ENCODE results near the gene GSTM3.
"Not testable (repeated sequence)": the region's sequence is repeated elsewhere in the genome, so short reads cannot be mapped to it uniquely, and the experiment has no call there.

GSTM3 gene

DNA sequence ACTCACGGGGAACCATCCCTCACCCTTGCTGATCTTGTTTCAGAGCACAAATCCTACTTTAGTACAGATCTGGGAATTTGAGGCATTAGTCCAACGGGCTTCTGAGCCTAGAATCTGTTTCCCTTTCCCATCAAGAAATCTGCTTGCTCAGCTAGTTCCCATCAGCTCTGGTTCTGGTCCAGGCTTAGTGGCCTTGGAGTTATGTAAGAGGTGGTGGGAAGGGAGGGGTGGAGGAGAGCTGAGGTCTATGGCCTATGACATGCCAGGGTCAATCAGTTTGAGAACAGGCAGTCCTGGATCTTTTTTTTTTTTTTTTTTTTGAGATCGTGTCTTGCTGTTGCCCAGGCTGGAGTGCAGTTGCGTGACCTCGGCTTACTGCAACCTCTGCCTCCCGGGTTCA, 49.1 kb downstream of the GSTM3 start:
- no peak for DNase-seq

DNA sequence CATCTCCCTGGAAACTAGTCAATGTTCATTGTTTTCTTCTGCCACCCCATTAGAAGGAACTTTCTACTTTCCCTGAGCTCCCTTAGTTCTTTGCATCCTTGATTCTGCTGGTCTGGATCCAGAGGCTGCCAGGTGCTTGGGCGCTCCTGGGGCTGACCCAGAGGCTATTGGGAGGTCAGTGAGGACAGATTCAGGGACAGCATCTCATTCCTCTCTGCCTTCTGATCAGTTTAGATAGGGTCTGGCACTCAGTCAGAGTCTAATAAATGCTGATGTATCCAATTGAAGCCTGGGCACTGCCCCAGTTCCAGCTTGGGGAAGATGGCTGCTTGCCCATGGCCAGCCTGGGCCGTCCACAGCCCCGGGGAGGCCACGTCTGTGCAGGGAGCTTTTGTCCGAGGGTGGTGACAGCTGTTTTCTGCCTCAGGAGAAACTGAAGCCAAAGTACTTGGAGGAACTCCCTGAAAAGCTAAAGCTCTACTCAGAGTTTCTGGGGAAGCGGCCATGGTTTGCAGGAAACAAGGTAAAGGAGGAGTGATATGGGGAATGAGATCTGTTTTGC, 50.9 kb downstream of the GSTM3 start:
- DNase-seq, result no peak

DNA sequence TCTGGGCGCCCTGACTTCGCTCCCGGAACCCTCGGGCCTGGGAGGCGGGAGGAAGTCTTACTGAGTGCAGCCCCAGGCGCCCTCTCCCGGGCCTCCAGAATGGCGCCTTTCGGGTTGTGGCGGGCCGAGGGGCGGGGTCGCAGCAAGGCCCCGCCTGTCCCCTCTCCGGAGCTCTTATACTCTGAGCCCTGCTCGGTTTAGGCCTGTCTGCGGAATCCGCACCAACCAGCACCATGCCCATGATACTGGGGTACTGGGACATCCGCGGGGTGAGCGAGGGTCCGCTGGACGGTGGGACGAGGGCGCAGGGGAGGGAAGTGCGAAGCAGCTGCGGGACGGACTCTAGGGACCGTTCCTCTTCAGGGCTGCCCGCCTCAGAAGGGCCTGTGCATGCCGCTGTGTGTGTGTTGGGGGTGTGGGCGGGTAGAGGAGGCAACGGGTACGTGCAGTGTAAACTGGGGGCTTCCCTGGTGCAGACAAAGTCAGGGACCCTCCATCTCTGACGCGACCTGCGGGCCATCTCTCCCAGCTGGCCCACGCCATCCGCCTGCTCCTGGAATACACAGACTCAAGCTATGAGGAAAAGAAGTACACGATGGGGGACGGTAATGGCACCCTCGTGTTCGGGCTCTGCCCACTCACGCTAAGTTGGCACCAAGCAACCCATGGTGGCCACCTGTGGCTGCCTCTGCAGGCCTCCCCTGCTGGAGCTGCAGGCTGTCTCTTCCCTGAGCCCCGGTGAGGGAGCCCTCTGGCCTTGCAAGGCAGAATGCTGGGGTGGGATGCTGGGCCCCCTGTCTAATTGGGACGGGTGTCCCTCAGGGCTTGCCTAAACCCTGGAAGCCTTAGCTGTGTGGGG, 53.0 kb downstream of the GSTM3 start, which contains the start of gene GSTM1:
Gene GSTM1 (plus strand): TSS at position 177 of the 859 bp plus-strand sequence. CDS start 57 bp downstream, at position 234.
- DNase-seq, result peak; percentile 72

DNA sequence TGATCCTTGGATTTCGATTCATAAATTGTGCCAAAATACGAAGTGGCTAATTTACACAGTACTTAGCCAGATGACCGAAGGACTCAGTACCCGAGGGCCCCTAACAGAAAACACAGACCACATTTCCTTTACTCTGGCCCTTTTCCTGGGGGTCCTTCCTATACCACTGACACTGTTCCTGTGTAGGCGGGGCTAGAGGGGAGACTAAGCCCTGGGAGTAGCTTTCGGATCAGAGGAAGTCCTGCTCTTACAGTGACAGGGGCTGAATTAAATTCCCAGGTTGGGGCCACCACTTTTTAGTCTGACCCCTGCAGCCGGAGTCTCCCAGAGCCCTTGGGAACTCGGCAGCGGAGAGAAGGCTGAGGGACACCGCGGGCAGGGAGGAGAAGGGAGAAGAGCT, 53.7 kb downstream of the GSTM3 start:
- not testable (repeated sequence) for DNase-seq

DNA sequence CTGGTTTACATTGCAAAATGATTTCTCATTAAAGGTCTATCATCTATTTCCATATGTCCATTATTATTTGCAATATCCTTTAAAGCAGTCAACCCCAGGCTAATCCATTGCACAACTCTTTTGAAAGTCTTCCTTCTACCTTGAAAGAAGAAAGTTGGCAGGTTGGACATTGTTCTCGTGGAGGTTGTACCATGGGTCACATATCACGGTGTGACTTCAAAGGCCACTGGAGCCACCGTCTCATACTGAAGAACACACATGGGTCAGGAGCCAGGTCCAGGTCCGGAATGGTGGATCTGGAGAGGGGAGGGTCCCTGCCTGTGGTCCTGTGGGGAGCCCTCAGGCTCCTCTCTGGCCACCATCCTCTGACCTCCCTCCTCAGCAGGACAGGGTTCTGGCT, 54.9 kb downstream of the GSTM3 start:
- not testable (repeated sequence) for DNase-seq

DNA sequence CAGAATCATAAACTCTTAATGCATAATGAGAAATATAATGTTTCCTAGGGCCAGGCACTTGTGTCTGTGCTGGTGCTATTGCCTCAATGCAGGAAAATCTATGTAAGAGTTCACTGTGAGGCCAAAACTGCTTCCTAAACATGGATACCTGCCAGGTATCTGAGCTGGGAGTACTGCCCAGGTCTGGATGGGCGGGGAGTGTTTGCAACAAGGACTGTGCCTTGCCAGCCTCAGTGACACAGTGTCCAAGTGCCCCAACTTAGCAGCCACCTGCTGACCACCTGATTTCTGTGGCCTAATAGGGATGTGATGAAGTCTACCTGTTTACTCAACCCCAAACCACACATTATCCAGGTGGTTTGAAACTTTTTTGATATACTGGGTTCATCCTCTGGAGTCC, 55.4 kb downstream of the GSTM3 start:
- not testable (repeated sequence) for DNase-seq

DNA sequence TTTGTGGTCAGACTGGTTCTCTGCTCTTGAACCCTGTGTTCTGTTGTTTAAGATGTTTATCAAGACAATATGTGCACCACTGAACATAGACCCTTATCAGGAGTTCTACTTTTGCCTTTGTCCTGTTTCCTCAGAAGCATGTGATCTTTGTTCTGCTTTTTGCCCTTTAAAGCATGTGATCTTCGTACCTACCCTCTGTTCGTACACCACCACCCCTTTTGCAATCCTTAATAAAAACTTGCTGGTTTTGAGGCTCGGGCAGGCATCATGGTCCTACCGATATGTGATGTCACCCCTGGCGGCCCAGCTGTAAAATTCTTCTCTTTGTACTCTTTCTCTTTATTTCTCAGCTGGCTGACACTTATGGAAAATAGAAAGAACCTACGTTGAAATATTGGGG, 56.1 kb downstream of the GSTM3 start:
- not testable (repeated sequence) for DNase-seq
